A673 (cell line): Measurements from ENCODE around the gene KCNH5. TPM values are rescaled to one million over a fixed set of nuclear protein-coding genes. Genes with fewer than 3 reads are reported as not detected.

Experiments used
- BruUV-seq: library from RNA; stranded (reverse); fragments of 400-500 nt; replicated peaks from 2 replicates; lab custom pipeline; 2021; lab: Mats Ljungman, UMichigan
- CTCF ChIA-PET: fragments of 300-600 bp; sonication (Branson Sonifier 250); formaldehyde crosslinking; loops from one replicate; lab custom pipeline; 2022; ENCODE audit warnings: antibody characterized with exemption; lab: Charles Lee
- POLR2A ChIA-PET: fragments of 300-600 bp; sonication (Branson Sonifier 250); formaldehyde crosslinking; loops from one replicate; lab custom pipeline; 2022; ENCODE audit warnings: antibody characterized with exemption; ENCODE audit not compliant: low non-redundant PET; lab: Charles Lee
- DNase-seq: peaks from one replicate; pipeline ENCODE4 v3.0.0-alpha.2; 2015; ENCODE audit warnings: low spot score
- H3K27ac ChIP-seq: fragments of 200-600 bp; sonication (generic); 2 replicates; pipeline ENCODE4 v1.5.1; 2016; ENCODE audit warnings: mixed run types, low read depth, mild to moderate bottlenecking, mixed read lengths, antibody characterized with exemption, low read length; ENCODE audit not compliant: poor library complexity, severe bottlenecking
- H3K27me3 ChIP-seq: fragments of 200-600 bp; sonication (generic); replicated peaks from 2 replicates; pipeline ENCODE4 v1.6.1; 2017; ENCODE audit warnings: mixed run types, low read depth, mild to moderate bottlenecking, mixed read lengths, antibody characterized with exemption, low read length; ENCODE audit not compliant: insufficient read depth, poor library complexity
- H3K36me3 ChIP-seq: fragments of 200-600 bp; sonication (generic); 2 replicates; pipeline ENCODE4 v1.6.1; 2016; ENCODE audit warnings: mixed run types, mild to moderate bottlenecking, mixed read lengths, antibody characterized with exemption, low read length; ENCODE audit not compliant: insufficient read depth, poor library complexity, severe bottlenecking
- H3K4me1 ChIP-seq: fragments of 200-600 bp; sonication (generic); 2 replicates; pipeline ENCODE4 v1.6.1; 2017; ENCODE audit warnings: mixed run types, mild to moderate bottlenecking, mixed read lengths, antibody characterized with exemption, low read length; ENCODE audit not compliant: insufficient read depth, poor library complexity, severe bottlenecking
- H3K4me3 ChIP-seq: fragments of 200-600 bp; sonication (generic); 2 replicates; pipeline ENCODE4 v1.5.1; 2016; ENCODE audit warnings: low read depth, mixed run types, mild to moderate bottlenecking, mixed read lengths, low read length; ENCODE audit not compliant: poor library complexity, severe bottlenecking
- H3K9me3 ChIP-seq: fragments of 200-600 bp; sonication (generic); 2 replicates; pipeline ENCODE4 v1.6.1; 2016; ENCODE audit warnings: mixed run types, low read depth, mild to moderate bottlenecking, mixed read lengths, antibody characterized with exemption, low read length; ENCODE audit not compliant: poor library complexity, severe bottlenecking
- CTCF ChIP-seq: fragments of 300-800, 200-600 bp; sonication (generic); conservative IDR thresholded peaks from 2 replicates; pipeline ENCODE4 v1.5.1; 2017; ENCODE audit warnings: low read depth, mild to moderate bottlenecking, antibody characterized with exemption, low read length, moderate library complexity, mixed read lengths
- EZH2 ChIP-seq: fragments of 200-600 bp; sonication (generic); IDR thresholded peaks from 2 replicates; pipeline ENCODE4 v1.6.1; 2017; ENCODE audit warnings: borderline replicate concordance, low read depth, mild to moderate bottlenecking, mixed read lengths, antibody characterized with exemption, low read length; ENCODE audit not compliant: poor library complexity, severe bottlenecking
- intact Hi-C: fragments of 100-400 bp; cut with micrococcal nuclease; formaldehyde crosslinking; loops from one replicate; pipeline ENCODE4 v1.10.0; 2022; ENCODE audit not compliant: unreplicated experiment
- total RNA-seq: library from RNA; stranded (reverse); gene quantifications from 2 replicates; pipeline ENCODE4 v1.2.3, GENCODE V29; 2021

The KCNH5 gene
- total RNA-seq, 1 experiment from 2014 or later = 27.9 TPM

GRCh38 chr14:62956413-62956812 lies 88.8 kb downstream of the KCNH5 start:
- Histone ChIP-seq H3K27ac (no peak overlapping the region), H3K9me3 (no peaks in the 10 kb centered on the region), H3K36me3 (no peaks in the 10 kb centered on the region), H3K4me1 (no peaks in the 10 kb centered on the region), H3K4me3 (no peak overlapping the region), H3K27me3 (no peaks in the 10 kb centered on the region)
- POLR2A ChIA-PET = no interaction called here
- intact Hi-C loops = no loop called here
- CTCF ChIA-PET = no interaction called here
- TF ChIP-seq CTCF (no peak), EZH2 (no peak)
- no peak for DNase-seq
- no TSS peak for BruUV-seq

- POLR2A ChIA-PET = no interaction called here
These were observed 91.1 kb downstream of the KCNH5 start for GRCh38 chr14:62954165-62954564.

GRCh38 chr14:62952226-62952625 lies 93.0 kb downstream of the KCNH5 start:
- Histone ChIP-seq H3K36me3 (no peaks in the 10 kb centered on the region), H3K4me1 (no peaks in the 10 kb centered on the region), H3K27me3 (no peaks in the 10 kb centered on the region), H3K9me3 (no peaks in the 10 kb centered on the region), H3K4me3 (no peak overlapping the region), H3K27ac (no peak overlapping the region)
- no peak for TF ChIP-seq CTCF
- no peak for TF ChIP-seq EZH2
- intact Hi-C loops = no loop called here
- BruUV-seq = no TSS peak
- DNase-seq = no peak
- POLR2A ChIA-PET = no interaction called here
- CTCF ChIA-PET = no interaction called here

More at GRCh38 chr14:62954165-62954564, 91.1 kb downstream of the KCNH5 start:
- no TSS peak for BruUV-seq
- TF ChIP-seq CTCF (no peak), EZH2 (no peak)
- Histone ChIP-seq H3K4me3 (no peak overlapping the region), H3K4me1 (no peaks in the 10 kb centered on the region), H3K27me3 (no peaks in the 10 kb centered on the region), H3K36me3 (no peaks in the 10 kb centered on the region), H3K27ac (no peak overlapping the region), H3K9me3 (no peaks in the 10 kb centered on the region)
- DNase-seq = no peak
- CTCF ChIA-PET = no interaction called here
- intact Hi-C loops = no loop called here
